PC-3 (cell line): Measurements from ENCODE around the gene KDM7A. TPM values are rescaled to one million over a fixed set of nuclear protein-coding genes. Genes with fewer than 3 reads are reported as not detected.
"Not testable (repeated sequence)": the region's sequence is repeated elsewhere in the genome, so short reads cannot be mapped to it uniquely, and the experiment has no call there.

ENCODE experiments used
- ATAC-seq: fragments of 200-7000 bp; cut with Tn5 transposase; 2 replicates; pipeline ENCODE4 v1.9.1; 2020; ENCODE audit warnings: mild to moderate bottlenecking, moderate library complexity
- BruUV-seq: library from RNA; stranded (reverse); fragments of 400-500 nt; replicated peaks from 2 replicates; lab custom pipeline; 2021; lab: Mats Ljungman, UMichigan
- CTCF ChIA-PET: fragments of 300-600 bp; sonication (Branson Sonifier 250); formaldehyde crosslinking; loops from one replicate; lab custom pipeline; 2022; ENCODE audit warnings: antibody characterized with exemption; lab: Charles Lee
- POLR2A ChIA-PET: fragments of 300-600 bp; sonication (Branson Sonifier 250); formaldehyde crosslinking; loops from one replicate; lab custom pipeline; 2022; ENCODE audit warnings: antibody characterized with exemption; ENCODE audit not compliant: unreplicated experiment; lab: Charles Lee
- DNase-seq: peaks from one replicate; pipeline ENCODE4 v3.0.0-alpha.2; 2015
- H2AFZ ChIP-seq: fragments of 300-600 bp; sonication (generic); 2 replicates; pipeline ENCODE4 v1.6.0; 2016; ENCODE audit warnings: antibody characterized with exemption, low read length
- H3F3A ChIP-seq: fragments of 300-600 bp; sonication (generic); one replicate; pipeline ENCODE4 v1.6.0; 2017; ENCODE audit warnings: antibody characterized with exemption, low read length, control low read depth, mild to moderate bottlenecking; ENCODE audit not compliant: unreplicated experiment
- H3K27ac ChIP-seq: fragments of 300-600 bp; sonication (generic); 2 replicates; pipeline ENCODE4 v1.5.1; 2016; ENCODE audit warnings: mild to moderate bottlenecking, low read length
- H3K27me3 ChIP-seq: fragments of 300-600 bp; sonication (generic); 2 replicates; pipeline ENCODE4 v1.6.1; 2016; ENCODE audit warnings: low read length, mixed read lengths
- H3K36me3 ChIP-seq: fragments of 300-600 bp; sonication (generic); 2 replicates; pipeline ENCODE4 v1.6.1; 2016; ENCODE audit warnings: low read depth, mixed run types, low read length, mixed read lengths
- H3K4me1 ChIP-seq: fragments of 300-600 bp; sonication (generic); 2 replicates; pipeline ENCODE4 v1.5.1; 2016; ENCODE audit warnings: low read length; ENCODE audit not compliant: insufficient read depth
- H3K4me2 ChIP-seq: fragments of 300-600 bp; sonication (generic); 2 replicates; pipeline ENCODE4 v1.6.0; 2016; ENCODE audit warnings: low read length
- H3K4me3 ChIP-seq: fragments of 300-600 bp; sonication (generic); 2 replicates; pipeline ENCODE4 v1.5.1; 2016; ENCODE audit warnings: mild to moderate bottlenecking, low read length, mixed read lengths
- H3K79me2 ChIP-seq: fragments of 300-600 bp; sonication (generic); 2 replicates; pipeline ENCODE4 v1.6.1; 2017; ENCODE audit warnings: low read length, mixed read lengths
- H3K9ac ChIP-seq: fragments of 300-600 bp; sonication (generic); 2 replicates; pipeline ENCODE4 v1.6.0; 2016; ENCODE audit warnings: mild to moderate bottlenecking, low read length
- H3K9me2 ChIP-seq: fragments of 300-600 bp; sonication (generic); replicated peaks from 2 replicates; pipeline ENCODE4 v1.6.1; 2016; ENCODE audit warnings: mixed run types, low read length, mixed read lengths
- H3K9me3 ChIP-seq: fragments of 300-600 bp; sonication (generic); 2 replicates; pipeline ENCODE4 v1.6.1; 2016; ENCODE audit warnings: low read length, mixed read lengths
- H4K20me1 ChIP-seq: fragments of 300-600 bp; sonication (generic); 2 replicates; pipeline ENCODE4 v1.6.1; 2016; ENCODE audit warnings: low read length, mixed read lengths
- CTCF ChIP-seq: fragments of 300-600 bp; sonication (generic); conservative IDR thresholded peaks from 2 replicates; pipeline ENCODE4 v1.5.1; 2017; ENCODE audit warnings: antibody characterized with exemption, low read depth, mild to moderate bottlenecking, low read length
- EZH2 ChIP-seq: fragments of 300-600 bp; sonication (generic); IDR thresholded peaks from one replicate; pipeline ENCODE4 v1.6.1; 2017; ENCODE audit warnings: antibody characterized with exemption, mild to moderate bottlenecking, low read length; ENCODE audit not compliant: unreplicated experiment
- EZH2phosphoT487 ChIP-seq: fragments of 300-600 bp; sonication (generic); IDR thresholded peaks from 2 replicates; pipeline ENCODE4 v1.6.1; 2018; ENCODE audit warnings: mild to moderate bottlenecking, antibody characterized with exemption, low read length, borderline replicate concordance
- intact Hi-C: fragments of 100-400 bp; cut with micrococcal nuclease; formaldehyde crosslinking; loops from 2 replicates; pipeline ENCODE4 v1.9.0; 2023
- total RNA-seq: library from RNA; depleted of rRNA; stranded (reverse); fragments of >200 nt; gene quantifications from 2 replicates; pipeline ENCODE4 v1.2.3, GENCODE V29; 2014

Gene KDM7A
- total RNA-seq, 1 experiment from 2014 or later, result 2.8 TPM

GRCh38 chr7:140165422-140165821 is 11.4 kb downstream of the KDM7A start:
- Histone ChIP-seq H3K27me3 (no peaks in the 10 kb centered on the region), H3K4me3 (no peak overlapping the region), H3K36me3 (no peaks in the 10 kb centered on the region), H3K4me1 (0 out of 2 replicates have a peak, but pooled peaks cover 9% of the 10 kb centered on the region), H3K9me3 (no peaks in the 10 kb centered on the region), H4K20me1 (no peaks in the 10 kb centered on the region), H3K9me2 (no peaks in the 10 kb centered on the region), H3K4me2 (peak overlapping the region; percentile 36), H3K9ac (no peak overlapping the region), H3K79me2 (peaks cover 6% of the 10 kb centered on the region; the same call in 1 of the 2 replicates), H3F3A (no peaks in the 10 kb centered on the region), H2AFZ (no peak overlapping the region; the same call in 1 of the 2 replicates), H3K27ac (no peak overlapping the region)
- intact Hi-C loops, result no loop called here
- ATAC-seq (peak; percentile 98), DNase-seq (peak; percentile 52)
- CTCF ChIA-PET, result no interaction called here
- TF ChIP-seq CTCF (no peak), EZH2phosphoT487 (no peak), EZH2 (no peak)
- no TSS peak for BruUV-seq
- POLR2A ChIA-PET, result interaction anchor here (0.8 kb wide), 1 partner anchor 64 kb away, joined by 6 read pairs; no protein-coding TSS in a partner anchor

- intact Hi-C loops, result not testable (repeated sequence)
These were observed 14.7 kb downstream of the KDM7A start for GRCh38 chr7:140162081-140162480.

GRCh38 chr7:140161047-140161446 is 15.7 kb downstream of the KDM7A start:
- Histone ChIP-seq H3K4me3 (no peak overlapping the region), H4K20me1 (no peaks in the 10 kb centered on the region), H3K9me2 (no peaks in the 10 kb centered on the region), H3F3A (no peaks in the 10 kb centered on the region), H2AFZ (no peak overlapping the region), H3K79me2 (no peaks in the 10 kb centered on the region), H3K27ac (no peak overlapping the region), H3K9ac (no peak overlapping the region), H3K9me3 (no peaks in the 10 kb centered on the region), H3K4me2 (no peak overlapping the region), H3K27me3 (no peaks in the 10 kb centered on the region), H3K36me3 (no peaks in the 10 kb centered on the region), H3K4me1 (0 out of 2 replicates have a peak, but pooled peaks cover 9% of the 10 kb centered on the region)
- TF ChIP-seq EZH2 (no peak), CTCF (no peak), EZH2phosphoT487 (no peak)
- no peak for ATAC-seq
- DNase-seq, result no peak
- POLR2A ChIA-PET, result no interaction called here
- CTCF ChIA-PET, result no interaction called here
- intact Hi-C loops, result no loop called here
- BruUV-seq, result no TSS peak

More at GRCh38 chr7:140162081-140162480, 14.7 kb downstream of the KDM7A start:
- H3K27ac ChIP-seq, H3K9ac ChIP-seq, H3K36me3 ChIP-seq, H4K20me1 ChIP-seq, DNase-seq, CTCF ChIA-PET, H3K9me3 ChIP-seq, H2AFZ ChIP-seq, H3K4me2 ChIP-seq, POLR2A ChIA-PET, H3K79me2 ChIP-seq, H3K4me3 ChIP-seq, H3F3A ChIP-seq, BruUV-seq, H3K9me2 ChIP-seq, H3K4me1 ChIP-seq, H3K27me3 ChIP-seq, ATAC-seq: not testable (repeated sequence)
